ENCODE results near the gene GLOD4. TPM values are rescaled to one million over a fixed set of nuclear protein-coding genes. Genes with fewer than 3 reads are reported as not detected.
"Not testable (repeated sequence)": the region's sequence is repeated elsewhere in the genome, so short reads cannot be mapped to it uniquely, and the experiment has no call there.

Gene GLOD4
- 10 to 100 TPM; 50.1 to 75.3 (median 57.7) TPM for polyA plus RNA-seq (ENCODE audit: insufficient read length in 10 of 10)
- long read RNA-seq, donor 1, transcript GLOD4-202 (9 exons, 2,059 nt): major isoform, 17 of 35 reads
- long read RNA-seq, donor 1, partial matches to known transcripts: 17 of 35 reads
- long read RNA-seq, donor 1, other reads (novel, unspliced or antisense): 0 of 35 reads
- long read RNA-seq, donor 2, transcript GLOD4-202 (9 exons, 2,059 nt): major isoform, 7 of 21 reads
- long read RNA-seq, donor 2, partial matches to known transcripts: 14 of 21 reads
- long read RNA-seq, donor 2, other reads (novel, unspliced or antisense): 0 of 21 reads
- long read RNA-seq, donor 3: 0 reads
- long read RNA-seq, donor 4, transcript GLOD4-202 (9 exons, 2,059 nt): major isoform, 13 of 23 reads
- long read RNA-seq, donor 4, partial matches to known transcripts: 5 of 23 reads
- long read RNA-seq, donor 4, other reads (novel, unspliced or antisense): 5 of 23 reads
- long read RNA-seq, donor 5, transcript GLOD4-202 (9 exons, 2,059 nt): major isoform, 15 of 47 reads
- long read RNA-seq, donor 5, partial matches to known transcripts: 26 of 47 reads
- long read RNA-seq, donor 5, other reads (novel, unspliced or antisense): 6 of 47 reads
- long read RNA-seq, donor 6, transcript GLOD4-202 (9 exons, 2,059 nt): major isoform, 18 of 47 reads
- long read RNA-seq, donor 6, partial matches to known transcripts: 19 of 47 reads
- long read RNA-seq, donor 6, other reads (novel, unspliced or antisense): 8 of 47 reads
- long read RNA-seq, donor 7, transcript GLOD4-202 (9 exons, 2,059 nt): major isoform, 14 of 23 reads
- long read RNA-seq, donor 7, partial matches to known transcripts: 8 of 23 reads
- long read RNA-seq, donor 7, other reads (novel, unspliced or antisense): 0 of 23 reads
- long read RNA-seq, donor 8, transcript GLOD4-202 (9 exons, 2,059 nt): major isoform, 15 of 21 reads
- long read RNA-seq, donor 8, partial matches to known transcripts: 6 of 21 reads
- long read RNA-seq, donor 8, other reads (novel, unspliced or antisense): 0 of 21 reads
- long read RNA-seq, donor 9, partial matches to known transcripts: 0 of 3 reads
- long read RNA-seq, donor 9, other reads (novel, unspliced or antisense): 0 of 3 reads

GRCh38 chr17:781805-782731, at the start of gene GLOD4, which contains the start of gene MRM3:
GLOD4 (minus strand) TSS chr17:782280; CDS start chr17:782255, 25 bp downstream.
MRM3 (plus strand) TSS chr17:782353; CDS start chr17:782379, 26 bp downstream.
- peak; percentile 89 to 98 (median 95) for DNase-seq

GRCh38 chr17:830950-831349, 48.9 kb upstream of the GLOD4 start:
- DNase-seq: no peak

- no peak for DNase-seq
Measured at GRCh38 chr17:830381-830780, 48.3 kb upstream of the GLOD4 start.

GRCh38 chr17:829614-830013, 47.5 kb upstream of the GLOD4 start:
- DNase-seq: not testable (repeated sequence)

- peak in 1 of 3 donors; percentile 52 for DNase-seq
Measured at GRCh38 chr17:828761-829160, 46.7 kb upstream of the GLOD4 start.

GRCh38 chr17:826778-827177, 44.7 kb upstream of the GLOD4 start:
- DNase-seq: no peak

GRCh38 chr17:825216-825615, 43.1 kb upstream of the GLOD4 start:
- DNase-seq: no peak

- no peak for DNase-seq
Measured at GRCh38 chr17:824378-824777, 42.3 kb upstream of the GLOD4 start.

- DNase-seq: no peak
Measured at GRCh38 chr17:823501-823902, 41.4 kb upstream of the GLOD4 start.

GRCh38 chr17:819251-819650, 37.2 kb upstream of the GLOD4 start:
- DNase-seq: no peak

- no peak for DNase-seq
Measured at GRCh38 chr17:814371-814770, 32.3 kb upstream of the GLOD4 start.

- DNase-seq: no peak
Measured at GRCh38 chr17:812638-813204, 30.6 kb upstream of the GLOD4 start.

- DNase-seq: no peak
Measured at GRCh38 chr17:811051-811784, 29.1 kb upstream of the GLOD4 start.

- DNase-seq: no peak
Measured at GRCh38 chr17:807523-808294, 25.6 kb upstream of the GLOD4 start.

- DNase-seq: no peak
Measured at GRCh38 chr17:806781-807522, 24.9 kb upstream of the GLOD4 start.

GRCh38 chr17:806346-806745, 24.3 kb upstream of the GLOD4 start:
- no peak for DNase-seq

- not testable (repeated sequence) for DNase-seq
Measured at GRCh38 chr17:805886-806285, 23.8 kb upstream of the GLOD4 start.
